ENCODE measurements around the gene GLIPR2. TPM values are rescaled to one million over a fixed set of nuclear protein-coding genes. Genes with fewer than 3 reads are reported as not detected.

The GLIPR2 gene
- polyA plus RNA-seq, 1 of the 3 experiments (the other 2 are of a cell fraction), result 38.3 TPM

DNA sequence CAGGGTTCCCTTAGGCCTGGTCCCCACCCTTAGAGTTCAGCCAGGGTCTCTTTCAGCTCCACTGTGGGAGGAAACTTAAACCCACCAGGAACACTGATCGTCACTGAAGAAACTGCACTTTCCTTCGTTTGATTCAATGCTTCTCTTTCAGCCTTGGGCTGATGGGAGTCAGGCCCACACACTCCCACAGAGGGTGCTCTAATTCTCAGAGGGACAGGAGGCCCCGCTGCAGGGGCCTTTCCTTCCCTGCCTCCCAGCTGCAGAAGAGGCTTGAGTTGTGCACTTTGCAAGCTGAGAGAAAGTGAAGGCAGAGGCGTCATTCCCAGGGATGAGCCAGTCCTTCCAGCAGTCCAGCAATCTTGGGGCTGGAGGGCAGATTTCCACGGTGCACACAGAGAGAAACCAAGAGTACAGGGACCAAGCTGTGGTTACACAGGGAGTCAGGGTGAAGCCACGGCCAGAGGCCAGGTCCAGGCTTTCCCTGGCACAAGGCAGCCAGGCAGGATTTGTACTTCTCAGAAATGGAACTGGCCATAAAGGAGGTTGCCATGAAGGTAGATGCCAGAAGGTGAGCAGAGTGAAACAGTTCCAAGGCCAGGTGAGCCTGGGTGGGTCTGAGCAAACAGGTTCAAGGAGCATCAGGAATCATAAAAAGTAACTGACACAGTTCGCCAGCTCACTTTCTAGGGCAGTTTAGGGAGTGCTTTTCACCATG is 10.4 kb upstream of the GLIPR2 start:
- no peak for DNase-seq
- Histone ChIP-seq H3F3A (replicated peaks; ENCODE audit: insufficient read depth) (peaks cover 14% of the 10 kb centered on the region), H3K27ac (ENCODE audit: low read depth in 2 of 2, low read length in 1 of 2) (no peak overlapping the region), H3K27me3 (ENCODE audit: insufficient read depth) (no peaks in the 10 kb centered on the region), H3K9ac (no peak overlapping the region), H3K4me3 (ENCODE audit: low read depth in 2 of 2, low read length in 1 of 2) (no peak overlapping the region), H3K9me2 (no peaks in the 10 kb centered on the region), H3K9me3 (no peaks in the 10 kb centered on the region), H3K79me2 (ENCODE audit: insufficient read depth) (no peaks in the 10 kb centered on the region), H3K4me2 (no peak overlapping the region), H3K36me3 (replicated peaks in 1 of 2; ENCODE audit: control insufficient read depth in 1 of 2, insufficient read depth in 2 of 2, low read length in 1 of 2) (peaks cover 21 to 23% of the 10 kb centered on the region in 2 experiments), H2AFZ (ENCODE audit: low read depth) (no peak overlapping the region), H3K4me1 (ENCODE audit: control insufficient read depth in 1 of 2, insufficient read depth in 2 of 2, low read depth in 1 of 2, low read length in 1 of 2) (no peaks in the 10 kb centered on the region), H4K20me1 (ENCODE audit: insufficient read depth) (no peaks in the 10 kb centered on the region)
- CTCF ChIA-PET, result interaction anchor here (0.9 to 2.1 kb wide), 3 partner anchors 19 to 23 kb away, joined by 3 to 7 read pairs (median 3); no protein-coding TSS in a partner anchor
- POLR2A ChIA-PET, result no interaction called here
- 81% methylated on average over 5 of the region's 7 CpGs for WGBS (ENCODE audit: low lambda C conversion rate)
- no peak for TF ChIP-seq RXRA (IDR thresholded peaks at IDR 0.05; ENCODE audit: borderline replicate concordance, low read depth)
- no peak for TF ChIP-seq MEF2A (IDR thresholded peaks at IDR 0.05; ENCODE audit: borderline replicate concordance, low read depth)
- TF ChIP-seq, protein P1, sequence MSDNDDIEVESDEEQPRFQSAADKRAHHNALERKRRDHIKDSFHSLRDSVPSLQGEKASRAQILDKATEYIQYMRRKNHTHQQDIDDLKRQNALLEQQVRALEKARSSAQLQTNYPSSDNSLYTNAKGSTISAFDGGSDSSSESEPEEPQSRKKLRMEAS (IDR thresholded peaks at IDR 0.05; ENCODE audit: low read depth), result no peak
- TF ChIP-seq MXI1 (IDR thresholded peaks at IDR 0.05; ENCODE audit: low read depth, low read length), result no peak
- TF ChIP-seq, protein P2, sequence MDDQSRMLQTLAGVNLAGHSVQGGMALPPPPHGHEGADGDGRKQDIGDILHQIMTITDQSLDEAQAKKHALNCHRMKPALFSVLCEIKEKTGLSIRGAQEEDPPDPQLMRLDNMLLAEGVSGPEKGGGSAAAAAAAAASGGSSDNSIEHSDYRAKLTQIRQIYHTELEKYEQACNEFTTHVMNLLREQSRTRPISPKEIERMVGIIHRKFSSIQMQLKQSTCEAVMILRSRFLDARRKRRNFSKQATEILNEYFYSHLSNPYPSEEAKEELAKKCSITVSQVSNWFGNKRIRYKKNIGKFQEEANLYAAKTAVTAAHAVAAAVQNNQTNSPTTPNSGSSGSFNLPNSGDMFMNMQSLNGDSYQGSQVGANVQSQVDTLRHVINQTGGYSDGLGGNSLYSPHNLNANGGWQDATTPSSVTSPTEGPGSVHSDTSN (IDR thresholded peaks at IDR 0.05), result no peak
- no peak for TF ChIP-seq RFX5 (IDR thresholded peaks at IDR 0.05; ENCODE audit: low read length)
- TF ChIP-seq SMC3 (IDR thresholded peaks at IDR 0.05; ENCODE audit: low read depth, low read length), result no peak
- TF ChIP-seq FOXJ3 (CRISPR knock-in tag; IDR thresholded peaks at IDR 0.05), result no peak
- TF ChIP-seq GATA2 (CRISPR knock-in tag; IDR thresholded peaks at IDR 0.05), result no peak
- TF ChIP-seq, protein P3, sequence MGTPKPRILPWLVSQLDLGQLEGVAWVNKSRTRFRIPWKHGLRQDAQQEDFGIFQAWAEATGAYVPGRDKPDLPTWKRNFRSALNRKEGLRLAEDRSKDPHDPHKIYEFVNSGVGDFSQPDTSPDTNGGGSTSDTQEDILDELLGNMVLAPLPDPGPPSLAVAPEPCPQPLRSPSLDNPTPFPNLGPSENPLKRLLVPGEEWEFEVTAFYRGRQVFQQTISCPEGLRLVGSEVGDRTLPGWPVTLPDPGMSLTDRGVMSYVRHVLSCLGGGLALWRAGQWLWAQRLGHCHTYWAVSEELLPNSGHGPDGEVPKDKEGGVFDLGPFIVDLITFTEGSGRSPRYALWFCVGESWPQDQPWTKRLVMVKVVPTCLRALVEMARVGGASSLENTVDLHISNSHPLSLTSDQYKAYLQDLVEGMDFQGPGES (IDR thresholded peaks at IDR 0.05; ENCODE audit: low read depth, low read length), result no peak
- TF ChIP-seq, protein P4, sequence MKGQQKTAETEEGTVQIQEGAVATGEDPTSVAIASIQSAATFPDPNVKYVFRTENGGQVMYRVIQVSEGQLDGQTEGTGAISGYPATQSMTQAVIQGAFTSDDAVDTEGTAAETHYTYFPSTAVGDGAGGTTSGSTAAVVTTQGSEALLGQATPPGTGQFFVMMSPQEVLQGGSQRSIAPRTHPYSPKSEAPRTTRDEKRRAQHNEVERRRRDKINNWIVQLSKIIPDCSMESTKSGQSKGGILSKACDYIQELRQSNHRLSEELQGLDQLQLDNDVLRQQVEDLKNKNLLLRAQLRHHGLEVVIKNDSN (IDR thresholded peaks at IDR 0.05; ENCODE audit: borderline replicate concordance, low read depth), result no peak

DNA sequence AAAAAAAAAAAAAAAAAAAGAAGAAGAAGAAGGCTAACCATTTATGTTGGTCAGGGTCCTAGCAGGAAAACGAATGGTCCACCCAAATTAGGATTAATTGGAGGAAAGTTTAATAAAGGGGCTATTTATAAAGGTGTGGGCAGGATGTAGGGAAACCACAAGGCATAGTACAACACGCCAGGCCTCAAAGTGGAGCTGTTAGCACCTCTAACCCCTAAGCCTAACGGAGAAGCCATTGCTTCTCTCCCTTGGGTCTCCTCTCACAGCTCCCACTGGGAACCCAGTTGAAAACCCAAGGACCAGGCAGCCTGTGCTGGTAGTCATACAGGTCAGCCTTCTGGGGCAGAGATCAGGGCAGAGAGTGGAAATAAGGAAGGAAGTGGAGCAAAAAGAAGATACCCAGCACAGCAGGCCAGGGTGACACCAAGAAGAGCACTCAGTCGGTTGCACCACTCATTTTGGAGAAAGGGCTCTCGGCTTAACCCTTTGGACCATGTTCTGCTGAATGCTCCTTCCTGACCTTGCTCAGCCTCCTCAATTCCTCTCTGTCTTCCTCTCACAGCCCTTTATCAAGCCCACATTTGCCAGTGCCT is 8.8 kb upstream of the GLIPR2 start:
- H3K27ac ChIP-seq (ENCODE audit: low read depth in 2 of 2, low read length in 1 of 2), result no peak overlapping the region
- peaks cover 14% of the 10 kb centered on the region for H3F3A ChIP-seq (replicated peaks; ENCODE audit: insufficient read depth)
- no peak overlapping the region for H3K9ac ChIP-seq
- no peak for TF ChIP-seq FOXM1 (IDR thresholded peaks at IDR 0.05; ENCODE audit: low read depth)
- no peak for TF ChIP-seq NFIC (IDR thresholded peaks at IDR 0.05; ENCODE audit: borderline replicate concordance)
- TF ChIP-seq MEF2A (IDR thresholded peaks at IDR 0.05; ENCODE audit: borderline replicate concordance, low read depth), result no peak
- TF ChIP-seq EP300 (IDR thresholded peaks at IDR 0.05; ENCODE audit: borderline replicate concordance in 1 of 2, low read depth in 1 of 2, low read length in 1 of 2), result no peak
- no peak for TF ChIP-seq SMC3 (IDR thresholded peaks at IDR 0.05; ENCODE audit: low read depth, low read length)
- TF ChIP-seq FOSL2 (IDR thresholded peaks at IDR 0.05; ENCODE audit: borderline replicate concordance, low read depth), result no peak
- no peak overlapping the region for H3K4me3 ChIP-seq (ENCODE audit: low read depth in 2 of 2, low read length in 1 of 2)
- H3K4me1 ChIP-seq (ENCODE audit: control insufficient read depth in 1 of 2, insufficient read depth in 2 of 2, low read depth in 1 of 2, low read length in 1 of 2), result no peaks in the 10 kb centered on the region
- no peak overlapping the region for H2AFZ ChIP-seq (ENCODE audit: low read depth)
- no peak overlapping the region for H3K4me2 ChIP-seq
- no peaks in the 10 kb centered on the region for H3K9me3 ChIP-seq
- DNase-seq, result no peak
- peaks cover 11 to 14% of the 10 kb centered on the region in 2 experiments for H3K36me3 ChIP-seq (replicated peaks in 1 of 2; ENCODE audit: control insufficient read depth in 1 of 2, insufficient read depth in 2 of 2, low read length in 1 of 2)
- no peaks in the 10 kb centered on the region for H3K79me2 ChIP-seq (ENCODE audit: insufficient read depth)
- ChIA-PET POLR2A (no interaction called here), CTCF (interaction anchor here (0.7 to 0.8 kb wide), 2 partner anchors 24 to 371 kb away, joined by 3 read pairs; no protein-coding TSS in a partner anchor)
- no peaks in the 10 kb centered on the region for H4K20me1 ChIP-seq (ENCODE audit: insufficient read depth)
- H3K27me3 ChIP-seq (ENCODE audit: insufficient read depth), result no peaks in the 10 kb centered on the region
- H3K9me2 ChIP-seq, result no peaks in the 10 kb centered on the region
- 83% methylated on average over 5 of the region's 5 CpGs for WGBS (ENCODE audit: low lambda C conversion rate)

All from SK-N-SH (cell line).